H1 (cell line): ENCODE measurements around the gene HS3ST5. TPM values are rescaled to one million over a fixed set of nuclear protein-coding genes. Genes with fewer than 3 reads are reported as not detected.

ENCODE experiments used
- CTCF ChIA-PET: fragments of 300-600 bp; sonication (Branson Sonifier 250); formaldehyde crosslinking; loops from one replicate; lab custom pipeline; 2021; ENCODE audit not compliant: partially characterized antibody; lab: Charles Lee
- POLR2A ChIA-PET: fragments of 300-600 bp; sonication (Branson Sonifier 250); formaldehyde crosslinking; loops from one replicate; lab custom pipeline; 2021; ENCODE audit warnings: inconsistent platforms; ENCODE audit not compliant: partially characterized antibody; lab: Charles Lee
- DNase-seq, 2 experiments: peaks; one replicate each; pipeline versions ENCODE4 v3.0.0 to v3.0.0-alpha.2; 2010 to 2022; ENCODE audit warnings: low spot score in 2 of 2, low read depth in 1 of 2, mixed read lengths in 1 of 2
- FAIRE-seq: peaks from 2 replicates; lab custom pipeline; 2011; peaks lifted over from hg19 to GRCh38; lab: Jason Lieb, UNC
- H2AFZ ChIP-seq: 2 replicates; pipeline ENCODE4 v1.8.1; 2012; ENCODE audit warnings: low read length, inconsistent platforms
- H2AK5ac ChIP-seq: 2 replicates; pipeline ENCODE4 v1.6.1; 2013; ENCODE audit warnings: low read depth, low read length
- H2BK120ac ChIP-seq: replicated peaks from 2 replicates; pipeline ENCODE3; 2013; ENCODE audit warnings: low read depth, low read length, inconsistent platforms
- H2BK12ac ChIP-seq: 2 replicates; pipeline ENCODE4 v1.6.1; 2013; ENCODE audit warnings: low read depth, low read length
- H2BK15ac ChIP-seq: 2 replicates; pipeline ENCODE4 v1.6.1; 2013; ENCODE audit warnings: low read length
- H2BK20ac ChIP-seq: 2 replicates; pipeline ENCODE4 v1.6.1; 2013; ENCODE audit warnings: low read length
- H2BK5ac ChIP-seq: 2 replicates; pipeline ENCODE4 v1.6.1; 2013; ENCODE audit warnings: low read depth, low read length
- H3K14ac ChIP-seq: 2 replicates; pipeline ENCODE4 v1.6.1; 2013; ENCODE audit warnings: inconsistent platforms; ENCODE audit not compliant: insufficient read length
- H3K18ac ChIP-seq: 2 replicates; pipeline ENCODE4 v1.6.1; 2013; ENCODE audit warnings: low read length; ENCODE audit errors: extremely low read depth
- H3K23ac ChIP-seq: 2 replicates; pipeline ENCODE4 v1.6.1; 2013; ENCODE audit warnings: inconsistent platforms; ENCODE audit not compliant: insufficient read length
- H3K23me2 ChIP-seq: 2 replicates; pipeline ENCODE4 v1.6.1; 2013; ENCODE audit warnings: low read depth, low read length
- H3K27ac ChIP-seq: 2 replicates; pipeline ENCODE4 v1.6.1; 2011; ENCODE audit warnings: low read depth, low read length, inconsistent platforms
- H3K27me3 ChIP-seq, 4 experiments: replicated peaks in 1 of 4; 1 replicate in 1 of 4; 2 replicates in 3 of 4; pipeline versions ENCODE4 v1.6.1 to v1.8.1; 2011 to 2013; ENCODE audit warnings: low read length in 3 of 4, mild to moderate bottlenecking in 3 of 4, inconsistent platforms in 2 of 4, mixed read lengths in 2 of 4, moderate library complexity in 1 of 4; ENCODE audit not compliant: control insufficient read depth in 3 of 4, insufficient read depth in 3 of 4; ENCODE audit errors: extremely low read depth in 1 of 4
- H3K36me3 ChIP-seq, 4 experiments: 2 replicates each; pipeline versions ENCODE4 v1.6.1 to v1.8.1; 2011 to 2013; ENCODE audit warnings: mild to moderate bottlenecking in 4 of 4, low read length in 3 of 4, moderate library complexity in 2 of 4, control low read depth in 1 of 4, inconsistent platforms in 1 of 4; ENCODE audit not compliant: insufficient read depth in 4 of 4, control insufficient read depth in 2 of 4
- H3K4ac ChIP-seq: replicated peaks from 2 replicates; pipeline ENCODE3; 2013; ENCODE audit warnings: low read length, low read depth, mixed read lengths, inconsistent platforms; ENCODE audit not compliant: insufficient read length
- H3K4me1 ChIP-seq, 4 experiments: replicated peaks in 1 of 4; 1 replicate in 1 of 4; 2 replicates in 3 of 4; pipeline versions ENCODE4 v1.6.1 to v1.8.1; 2011 to 2013; ENCODE audit warnings: low read length in 3 of 4, inconsistent platforms in 2 of 4, mixed read lengths in 1 of 4; ENCODE audit not compliant: insufficient read depth in 4 of 4, control insufficient read depth in 3 of 4
- H3K4me2 ChIP-seq, 2 experiments: 2 replicates each; pipeline versions ENCODE4 v1.6.1 to v1.8.1; 2011 to 2013; ENCODE audit warnings: low read depth in 2 of 2, low read length in 2 of 2, control low read depth in 1 of 2, inconsistent platforms in 1 of 2, mild to moderate bottlenecking in 1 of 2; ENCODE audit not compliant: insufficient read depth in 1 of 2
- H3K4me3 ChIP-seq, 4 experiments: fragments of 200-600, 300-600 bp in 1 of 4; sonication (generic), shearing (Covaris generic), sonication (Bioruptor Twin) in 1 of 4; 2 replicates each; pipeline versions ENCODE4 v1.5.1 to v1.8.1; 2011 to 2016; ENCODE audit warnings: low read length in 4 of 4, low read depth in 3 of 4, control low read depth in 2 of 4, inconsistent platforms in 2 of 4, mild to moderate bottlenecking in 2 of 4, mixed read lengths in 1 of 4, moderate library complexity in 1 of 4; ENCODE audit not compliant: insufficient read depth in 2 of 4; ENCODE audit errors: extremely low read depth in 1 of 4
- H3K56ac ChIP-seq: replicated peaks from 2 replicates; pipeline ENCODE3; 2013; ENCODE audit warnings: low read depth, mild to moderate bottlenecking, mixed read lengths, low read length, inconsistent platforms; ENCODE audit not compliant: insufficient read length
- H3K79me1 ChIP-seq: 2 replicates; pipeline ENCODE4 v1.6.1; 2013; ENCODE audit warnings: low read depth, low read length, control low read depth
- H3K79me2 ChIP-seq, 2 experiments: 2 replicates each; pipeline versions ENCODE4 v1.6.1 to v1.8.1; 2012 to 2013; ENCODE audit warnings: low read length in 2 of 2, mild to moderate bottlenecking in 2 of 2, inconsistent platforms in 1 of 2; ENCODE audit not compliant: insufficient read depth in 2 of 2, control insufficient read depth in 1 of 2
- H3K9ac ChIP-seq, 4 experiments: replicated peaks in 1 of 4; 1 replicate in 1 of 4; 2 replicates in 3 of 4; pipeline versions ENCODE4 v1.6.1 to v1.8.1; 2011 to 2013; ENCODE audit warnings: low read depth in 3 of 4, low read length in 3 of 4, control low read depth in 2 of 4, mild to moderate bottlenecking in 2 of 4, moderate library complexity in 2 of 4, inconsistent platforms in 1 of 4; ENCODE audit errors: extremely low read depth in 1 of 4
- H3K9me3 ChIP-seq, 2 experiments: 2 replicates each; pipeline versions ENCODE4 v1.6.1 to v1.8.1; 2012 to 2013; ENCODE audit warnings: mild to moderate bottlenecking in 2 of 2, moderate library complexity in 2 of 2, control low read depth in 1 of 2, inconsistent platforms in 1 of 2, low read depth in 1 of 2, low read length in 1 of 2, mixed read lengths in 1 of 2; ENCODE audit not compliant: insufficient read depth in 2 of 2
- H4K20me1 ChIP-seq, 2 experiments: replicated peaks in 1 of 2; 2 replicates each; pipeline versions ENCODE3 to v1.8.1; 2011 to 2013; ENCODE audit warnings: inconsistent platforms in 2 of 2, low read length in 2 of 2, mild to moderate bottlenecking in 1 of 2; ENCODE audit not compliant: insufficient read depth in 2 of 2, control insufficient read depth in 1 of 2
- H4K5ac ChIP-seq: 2 replicates; pipeline ENCODE4 v1.6.1; 2013; ENCODE audit warnings: low read length, low read depth, mixed read lengths, inconsistent platforms; ENCODE audit not compliant: insufficient read length
- H4K8ac ChIP-seq: 2 replicates; pipeline ENCODE4 v1.8.0; 2013; ENCODE audit warnings: mild to moderate bottlenecking, moderate library complexity, low read length, inconsistent platforms; ENCODE audit not compliant: insufficient read depth; ENCODE audit errors: extremely low read depth
- H4K91ac ChIP-seq: replicated peaks from 2 replicates; pipeline ENCODE3; 2013; ENCODE audit warnings: low read length, mixed read lengths, inconsistent platforms; ENCODE audit not compliant: insufficient read length
- TEAD4 ChIP-seq: IDR thresholded peaks from 2 replicates; pipeline ENCODE4 v1.6.1; 2012; ENCODE audit warnings: low read depth, low read length, inconsistent platforms, mixed read lengths
- WGBS, 2 experiments: shearing (Covaris generic) in 1 of 2; methylation state at CpG; one replicate each; pipeline versions ENCODE4 v1.1.6 to v1.1.7; 2013 to 2015; ENCODE audit warnings: low lambda C conversion rate in 2 of 2, mixed read lengths in 2 of 2, inconsistent platforms in 1 of 2, low coverage in 1 of 2, missing lambda C conversion rate in 1 of 2; ENCODE audit not compliant: insufficient replicate concordance in 2 of 2, insufficient coverage in 1 of 2, insufficient read length in 1 of 2; ENCODE audit errors: extremely low coverage in 1 of 2, missing lambda C conversion rate in 1 of 2; 5-methylcytosine and 5-hydroxymethylcytosine counted together
- polyA plus RNA-seq, 7 experiments: library from polyadenylated mRNA; depleted of rRNA in 3 of 7; stranded (reverse) in 5 of 7; unstranded in 2 of 7; fragments of >200 nt in 5 of 7; fragments of 200-250 nt in 2 of 7; gene quantifications; 1 replicate in 5 of 7; 2 replicates in 1 of 7; 4 replicates in 1 of 7; pipeline versions ENCODE4 v1.2.1 to v1.2.3, GENCODE V29; 2011 to 2013; ENCODE audit warnings: missing spikeins in 2 of 7, mixed read lengths in 2 of 7
- total RNA-seq: library from RNA; stranded (reverse); fragmentation: NEBNext Ultra II Directional; extraction: Animal tissue kit (Norgen Biotek cat#: 25700); gene quantifications from 2 replicates; pipeline ENCODE4 v1.2.1, GENCODE V29; 2021

HS3ST5 gene
- total and polyA plus RNA-seq, 2 of the 8 experiments (the other 6 are each of a cell fraction or from before 2014, with no cell fraction given), result 1.2 to 9.9 TPM

DNA sequence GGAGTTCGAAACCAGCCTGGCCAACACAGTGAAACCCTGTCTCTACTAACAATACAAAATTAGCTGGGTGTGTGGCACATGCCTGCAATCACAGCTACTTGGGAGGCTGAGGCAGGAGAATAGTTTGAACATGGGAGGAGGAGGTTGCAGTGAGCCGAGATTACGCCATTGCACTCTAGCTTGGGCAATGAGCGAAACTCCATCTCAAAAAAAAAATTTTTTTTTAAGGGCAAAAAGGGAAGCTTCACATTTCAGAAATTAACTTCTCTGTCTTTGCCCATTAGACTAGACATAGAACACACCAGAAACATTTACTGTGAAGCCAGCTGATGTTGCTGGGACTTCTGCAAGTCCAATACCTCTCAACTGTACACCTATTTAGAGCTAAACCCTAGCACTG, 281.1 kb downstream of the HS3ST5 start:
- peaks cover 0 to 3% (median 0%) of the 10 kb centered on the region in 4 experiments; a peak in 1 of 8 replicates for H3K36me3 ChIP-seq
- H3K27me3 ChIP-seq, result no peaks in the 10 kb centered on the region
- H4K91ac ChIP-seq, result no peak overlapping the region
- H3K79me1 ChIP-seq, result no peaks in the 10 kb centered on the region
- no peak for DNase-seq
- H4K5ac ChIP-seq, result no peak overlapping the region
- H4K8ac ChIP-seq, result no peak overlapping the region
- no peak overlapping the region for H3K4me2 ChIP-seq
- POLR2A ChIA-PET, result interaction anchor here (1.0 to 1.2 kb wide), 3 partner anchors 9 to 30 kb away, joined by 3 to 4 read pairs (median 3); no protein-coding TSS in a partner anchor
- no peaks in the 10 kb centered on the region for H4K20me1 ChIP-seq
- no peaks in the 10 kb centered on the region; the same call in 1 of the 2 replicates for H3K23me2 ChIP-seq
- no peak overlapping the region for H3K56ac ChIP-seq
- CTCF ChIA-PET, result interaction anchor here (0.7 to 6.9 kb wide), 12 partner anchors 9 to 125 kb away, joined by 3 to 37 read pairs (median 6); no protein-coding TSS in a partner anchor
- no peak overlapping the region for H3K4me3 ChIP-seq
- no peak overlapping the region for H2AFZ ChIP-seq
- WGBS, 2 experiments, result 86% methylated on average over 4 of the region's 4 CpGs; no CpG with 5 or more reads in 1 of the 2 experiments
- H2BK12ac ChIP-seq, result no peak overlapping the region
- H3K14ac ChIP-seq, result no peak overlapping the region
- no peak overlapping the region for H3K23ac ChIP-seq
- no peak overlapping the region for H2BK20ac ChIP-seq
- H2BK5ac ChIP-seq, result no peak overlapping the region
- H3K9ac ChIP-seq, result no peak overlapping the region
- H3K27ac ChIP-seq, result no peak overlapping the region
- H3K4ac ChIP-seq, result no peak overlapping the region
- H2BK120ac ChIP-seq, result no peak overlapping the region
- no peak for FAIRE-seq
- no peak overlapping the region for H2BK15ac ChIP-seq
- no peaks in the 10 kb centered on the region for H3K9me3 ChIP-seq
- H3K4me1 ChIP-seq, result no peaks in the 10 kb centered on the region
- no peak overlapping the region for H3K18ac ChIP-seq
- H2AK5ac ChIP-seq, result no peak overlapping the region
- no peaks in the 10 kb centered on the region for H3K79me2 ChIP-seq
- TF ChIP-seq TEAD4, result no peak
